Hepatocyte (in vitro differentiated cells): ENCODE results near the gene ADGRD1. TPM values are rescaled to one million over a fixed set of nuclear protein-coding genes. Genes with fewer than 3 reads are reported as not detected.

Source experiments
- DNase-seq: peaks from one replicate; pipeline ENCODE4 v3.0.0-alpha.2; 2016; ENCODE audit warnings: low spot score
- H2AFZ ChIP-seq: fragments of 200-600 bp; sonication (generic); 2 replicates; pipeline ENCODE4 v1.6.0; 2016; ENCODE audit warnings: antibody characterized with exemption, mild to moderate bottlenecking
- H3K27ac ChIP-seq: fragments of 200-600 bp; sonication (generic); 2 replicates; pipeline ENCODE4 v1.5.1; 2016; ENCODE audit warnings: mild to moderate bottlenecking
- H3K27me3 ChIP-seq: fragments of 200-600 bp; sonication (generic); 2 replicates; pipeline ENCODE4 v1.6.1; 2016
- H3K36me3 ChIP-seq: fragments of 200-600 bp; sonication (generic); replicated peaks from 2 replicates; pipeline ENCODE4 v1.5.1; 2016; ENCODE audit warnings: low read depth; ENCODE audit not compliant: insufficient read depth
- H3K4me1 ChIP-seq: fragments of 200-600 bp; sonication (generic); 2 replicates; pipeline ENCODE4 v1.5.1; 2016; ENCODE audit warnings: mild to moderate bottlenecking, moderate library complexity; ENCODE audit not compliant: insufficient read depth
- H3K4me2 ChIP-seq: fragments of 200-600 bp; sonication (generic); 2 replicates; pipeline ENCODE4 v1.6.0; 2016
- H3K4me3 ChIP-seq: fragments of 200-600 bp; sonication (generic); 2 replicates; pipeline ENCODE4 v1.5.1; 2016; ENCODE audit warnings: mild to moderate bottlenecking
- H3K79me2 ChIP-seq: fragments of 200-600 bp; sonication (generic); 2 replicates; pipeline ENCODE4 v1.6.0; 2017; ENCODE audit warnings: mild to moderate bottlenecking
- H3K9me2 ChIP-seq: fragments of 200-600 bp; sonication (generic); replicated peaks from 2 replicates; pipeline ENCODE4 v1.6.0; 2017; ENCODE audit warnings: mild to moderate bottlenecking; ENCODE audit not compliant: insufficient read depth
- H3K9me3 ChIP-seq: fragments of 200-600 bp; sonication (generic); 2 replicates; pipeline ENCODE4 v1.5.1; 2016; ENCODE audit warnings: low read depth, mild to moderate bottlenecking
- H4K20me1 ChIP-seq: fragments of 200-600 bp; sonication (generic); 2 replicates; pipeline ENCODE4 v1.6.0; 2016; ENCODE audit warnings: mild to moderate bottlenecking; ENCODE audit not compliant: insufficient read depth, poor library complexity, severe bottlenecking
- CTCF ChIP-seq: fragments of 200-600 bp; sonication (generic); IDR thresholded peaks from 2 replicates; pipeline ENCODE4 v1.5.1; 2016; ENCODE audit warnings: antibody characterized with exemption, mild to moderate bottlenecking; ENCODE audit not compliant: poor library complexity
- EZH2 ChIP-seq: fragments of 200-600 bp; sonication (generic); IDR thresholded peaks from 2 replicates; pipeline ENCODE4 v1.6.1; 2016; ENCODE audit warnings: antibody characterized with exemption, mild to moderate bottlenecking, borderline replicate concordance
- EZH2phosphoT487 ChIP-seq: fragments of 200-600 bp; sonication (generic); IDR thresholded peaks from one replicate; pipeline ENCODE4 v1.6.1; 2018; ENCODE audit warnings: antibody characterized with exemption, mild to moderate bottlenecking, low read depth, moderate library complexity; ENCODE audit not compliant: unreplicated experiment, severe bottlenecking
- WGBS: methylation state at CpG from one replicate; pipeline ENCODE4 v1.1.6; 2016; ENCODE audit warnings: low lambda C conversion rate; ENCODE audit errors: missing lambda C conversion rate; 5-methylcytosine and 5-hydroxymethylcytosine counted together
- polyA plus RNA-seq: library from polyadenylated mRNA; unstranded; fragments of >200 nt; fragmentation: Nextera tagmentation; extraction: Ambion mirVana; gene quantifications from 2 replicates; pipeline ENCODE4 v1.2.1, GENCODE V29; 2016
- total RNA-seq: library from RNA; depleted of rRNA; stranded (reverse); fragments of >200 nt; gene quantifications from 2 replicates; pipeline ENCODE4 v1.2.3, GENCODE V29; 2014

Gene ADGRD1
- total and polyA plus RNA-seq, 2 experiments from 2014 or later: 18.1 to 18.5 TPM

GRCh38 chr12:131027264-131027663, 73.6 kb downstream of the ADGRD1 start:
- no peak for DNase-seq
- no peaks in the 10 kb centered on the region for H4K20me1 ChIP-seq
- no peak for TF ChIP-seq EZH2
- no peak for TF ChIP-seq CTCF
- no peak for TF ChIP-seq EZH2phosphoT487
- H3K4me2 ChIP-seq: no peak overlapping the region
- no peaks in the 10 kb centered on the region for H3K79me2 ChIP-seq
- no peaks in the 10 kb centered on the region for H3K36me3 ChIP-seq
- no peak overlapping the region for H3K4me3 ChIP-seq
- no peak overlapping the region for H2AFZ ChIP-seq
- no peak overlapping the region for H3K27ac ChIP-seq
- H3K9me3 ChIP-seq: no peaks in the 10 kb centered on the region
- WGBS: 73% methylated on average over 9 of the region's 9 CpGs
- no peaks in the 10 kb centered on the region for H3K4me1 ChIP-seq
- no peaks in the 10 kb centered on the region for H3K9me2 ChIP-seq
- H3K27me3 ChIP-seq: no peaks in the 10 kb centered on the region

- Histone ChIP-seq H3K27me3 (no peaks in the 10 kb centered on the region), H3K9me3 (no peaks in the 10 kb centered on the region), H3K9me2 (no peaks in the 10 kb centered on the region), H3K79me2 (no peaks in the 10 kb centered on the region), H3K4me3 (no peak overlapping the region), H2AFZ (no peak overlapping the region), H3K4me1 (no peaks in the 10 kb centered on the region), H3K36me3 (no peaks in the 10 kb centered on the region), H3K4me2 (no peak overlapping the region), H4K20me1 (no peaks in the 10 kb centered on the region), H3K27ac (no peak overlapping the region)
- no peak for DNase-seq
- 86% methylated on average over 20 of the region's 20 CpGs for WGBS
- no peak for TF ChIP-seq EZH2
- TF ChIP-seq EZH2phosphoT487: no peak
- TF ChIP-seq CTCF: no peak
Observed at GRCh38 chr12:131027876-131028586, 74.3 kb downstream of the ADGRD1 start.

- H3K79me2 ChIP-seq: no peaks in the 10 kb centered on the region
- H3K4me2 ChIP-seq: no peak overlapping the region
- 88% methylated on average over 29 of the region's 29 CpGs for WGBS
- no peak for TF ChIP-seq EZH2
- no peak for TF ChIP-seq EZH2phosphoT487
- no peak for TF ChIP-seq CTCF
- no peaks in the 10 kb centered on the region for H3K27me3 ChIP-seq
- H4K20me1 ChIP-seq: no peaks in the 10 kb centered on the region
- no peak overlapping the region for H3K4me3 ChIP-seq
- no peaks in the 10 kb centered on the region for H3K9me2 ChIP-seq
- no peak overlapping the region for H3K27ac ChIP-seq
- H3K9me3 ChIP-seq: no peaks in the 10 kb centered on the region
- DNase-seq: no peak
- no peaks in the 10 kb centered on the region for H3K4me1 ChIP-seq
- no peaks in the 10 kb centered on the region for H3K36me3 ChIP-seq
- no peak overlapping the region for H2AFZ ChIP-seq
Observed at GRCh38 chr12:131028587-131029338, 75.1 kb downstream of the ADGRD1 start.
